DND-41 (cell line): ENCODE results near the gene NBEA.

ENCODE experiments used
- CTCF ChIP-seq: IDR thresholded peaks from 2 replicates; pipeline ENCODE4 v1.5.1; 2012; ENCODE audit warnings: borderline replicate concordance, low read length, moderate library complexity, mild to moderate bottlenecking; ENCODE audit not compliant: poor library complexity, severe bottlenecking; ENCODE audit errors: extremely low read depth
- EZH2 ChIP-seq: IDR thresholded peaks from 3 replicates; pipeline ENCODE4 v1.6.1; 2012; ENCODE audit warnings: borderline replicate concordance, low read depth, mild to moderate bottlenecking, moderate library complexity, low read length, inconsistent platforms; ENCODE audit not compliant: severe bottlenecking

GRCh38 chr13:35603593-35604285 lies 661.7 kb downstream of the NBEA start:
- no peak for TF ChIP-seq CTCF
- TF ChIP-seq EZH2 = no peak
